H4 (cell line): ENCODE data around the gene ZFYVE21. TPM values are rescaled to one million over a fixed set of nuclear protein-coding genes. Genes with fewer than 3 reads are reported as not detected.
A peak's percentile ranks its signal among the peaks of the same experiment; 100 is the strongest.

Source experiments
- DNase-seq: peaks from one replicate; pipeline ENCODE4 v3.0.0-alpha.2; 2015; ENCODE audit warnings: low spot score
- total RNA-seq: library from RNA; depleted of rRNA; stranded (reverse); fragments of >200 nt; shearing (Covaris generic); gene quantifications from 2 replicates; pipeline ENCODE4 v1.2.3, GENCODE V29; 2014

Gene ZFYVE21
- total RNA-seq, 1 experiment from 2014 or later = 31.6 TPM

- no peak for DNase-seq
Observed at GRCh38 chr14:103705504-103706284, 9.9 kb upstream of the ZFYVE21 start.

- DNase-seq = no peak
Observed at GRCh38 chr14:103706551-103707328, 8.9 kb upstream of the ZFYVE21 start.

- no peak for DNase-seq
Observed at GRCh38 chr14:103707329-103708263, 8.0 kb upstream of the ZFYVE21 start.

- no peak for DNase-seq
Observed at GRCh38 chr14:103708750-103709187, 6.8 kb upstream of the ZFYVE21 start.

- no peak for DNase-seq
Observed at GRCh38 chr14:103709814-103710213, 5.8 kb upstream of the ZFYVE21 start.

- DNase-seq = no peak
Observed at GRCh38 chr14:103710771-103711377, 4.7 kb upstream of the ZFYVE21 start.

GRCh38 chr14:103711516-103712431 is 3.8 kb upstream of the ZFYVE21 start:
- DNase-seq = no peak

- no peak for DNase-seq
Observed at GRCh38 chr14:103712633-103713247, 2.9 kb upstream of the ZFYVE21 start.

GRCh38 chr14:103713304-103714062 is 2.1 kb upstream of the ZFYVE21 start:
- DNase-seq = no peak

- DNase-seq = no peak
Observed at GRCh38 chr14:103714063-103714724, 1.4 kb upstream of the ZFYVE21 start.

GRCh38 chr14:103716091-103716801 is 636 bp downstream of the ZFYVE21 start:
- no peak for DNase-seq

GRCh38 chr14:103716899-103717411 is 1.3 kb downstream of the ZFYVE21 start:
- no peak for DNase-seq

- DNase-seq = no peak
Observed at GRCh38 chr14:103718572-103718971, 3.0 kb downstream of the ZFYVE21 start.

GRCh38 chr14:103719751-103720150 is 4.1 kb downstream of the ZFYVE21 start:
- no peak for DNase-seq

- DNase-seq = peak; percentile 62
Observed at GRCh38 chr14:103721334-103722120, 5.9 kb downstream of the ZFYVE21 start.

GRCh38 chr14:103723748-103724081 is 8.1 kb downstream of the ZFYVE21 start:
- no peak for DNase-seq

GRCh38 chr14:103724116-103724515 is 8.5 kb downstream of the ZFYVE21 start:
- DNase-seq = no peak
